HUES48 (cell line): ENCODE data around the gene EP400.

ENCODE experiments used
- H3K27ac ChIP-seq: one replicate; pipeline ENCODE4 v1.7.0; 2013; ENCODE audit warnings: low read depth, low read length, inconsistent platforms
- H3K27me3 ChIP-seq: 2 replicates; pipeline ENCODE4 v1.6.1; 2013; ENCODE audit warnings: mild to moderate bottlenecking, low read length; ENCODE audit not compliant: control insufficient read depth, insufficient read depth
- H3K36me3 ChIP-seq: 2 replicates; pipeline ENCODE4 v1.6.1; 2013; ENCODE audit warnings: low read length; ENCODE audit not compliant: control insufficient read depth, insufficient read depth
- H3K4me1 ChIP-seq: 2 replicates; pipeline ENCODE4 v1.6.1; 2013; ENCODE audit warnings: mild to moderate bottlenecking, low read length; ENCODE audit not compliant: control insufficient read depth, insufficient read depth
- H3K4me3 ChIP-seq: 2 replicates; pipeline ENCODE4 v1.5.1; 2013; ENCODE audit warnings: mild to moderate bottlenecking, low read depth, low read length
- H3K9ac ChIP-seq: 2 replicates; pipeline ENCODE4 v1.6.1; 2013; ENCODE audit warnings: mild to moderate bottlenecking, low read depth, low read length, moderate library complexity
- H3K9me3 ChIP-seq: 2 replicates; pipeline ENCODE4 v1.6.1; 2013; ENCODE audit warnings: low read length; ENCODE audit not compliant: control insufficient read depth, insufficient read depth

EP400 gene

DNA sequence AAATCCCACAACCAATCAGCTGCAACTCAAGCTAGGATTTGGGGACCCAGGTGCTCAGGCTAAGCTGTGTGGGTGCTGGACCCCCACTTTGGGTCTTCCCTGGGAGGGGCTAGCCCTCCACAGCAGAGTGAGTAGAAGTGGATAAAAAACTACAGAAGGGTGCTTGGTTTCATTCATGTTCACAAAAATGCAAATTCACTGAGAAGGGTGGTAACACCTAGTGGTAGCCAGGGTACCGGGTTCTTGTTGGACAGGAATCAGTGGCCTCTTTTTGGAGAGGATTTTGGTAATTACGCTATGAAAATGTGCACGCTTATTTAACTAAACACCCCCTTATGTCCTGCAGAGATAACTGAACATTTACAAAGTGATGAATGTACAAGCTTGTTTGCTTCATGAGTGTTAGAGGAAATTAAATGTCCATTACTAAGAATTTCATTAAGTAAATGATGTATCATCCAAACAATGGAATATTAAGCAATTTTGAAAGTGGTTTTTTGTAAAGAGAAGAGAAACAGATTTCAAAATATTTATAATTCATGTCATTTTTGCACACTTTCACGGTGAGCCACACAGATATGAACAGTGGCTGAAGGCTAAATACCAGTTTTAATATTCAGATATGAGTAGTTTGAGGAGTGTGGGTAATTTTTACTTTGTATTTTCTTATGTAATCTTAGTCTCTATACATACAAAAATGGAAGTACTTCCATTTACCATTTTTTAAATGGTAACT, 116.0 kb downstream of the EP400 start:
- H3K27ac ChIP-seq: no peak overlapping the region
- no peaks in the 10 kb centered on the region for H3K9me3 ChIP-seq
- H3K4me1 ChIP-seq: no peaks in the 10 kb centered on the region
- no peak overlapping the region for H3K4me3 ChIP-seq
- H3K27me3 ChIP-seq: no peaks in the 10 kb centered on the region
- H3K9ac ChIP-seq: no peak overlapping the region
- peaks cover 95% of the 10 kb centered on the region for H3K36me3 ChIP-seq

DNA sequence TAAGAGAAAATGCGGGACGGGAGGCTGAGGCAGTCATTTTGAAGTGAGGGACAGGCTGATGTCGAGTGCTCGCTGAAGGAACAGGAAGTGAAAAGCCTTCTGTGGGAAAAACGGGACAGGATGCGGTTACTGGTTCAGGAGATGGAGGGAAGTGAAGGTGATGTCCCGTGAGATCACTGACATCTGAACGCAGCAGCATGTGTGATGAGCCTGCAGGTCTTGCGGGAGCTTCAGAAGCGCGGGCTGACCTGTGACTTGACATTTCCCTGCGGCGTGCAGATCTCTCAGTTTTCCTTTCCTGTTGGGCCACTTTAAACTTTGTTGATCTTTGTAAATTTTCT, 116.6 kb downstream of the EP400 start:
- no peak overlapping the region for H3K4me3 ChIP-seq

DNA sequence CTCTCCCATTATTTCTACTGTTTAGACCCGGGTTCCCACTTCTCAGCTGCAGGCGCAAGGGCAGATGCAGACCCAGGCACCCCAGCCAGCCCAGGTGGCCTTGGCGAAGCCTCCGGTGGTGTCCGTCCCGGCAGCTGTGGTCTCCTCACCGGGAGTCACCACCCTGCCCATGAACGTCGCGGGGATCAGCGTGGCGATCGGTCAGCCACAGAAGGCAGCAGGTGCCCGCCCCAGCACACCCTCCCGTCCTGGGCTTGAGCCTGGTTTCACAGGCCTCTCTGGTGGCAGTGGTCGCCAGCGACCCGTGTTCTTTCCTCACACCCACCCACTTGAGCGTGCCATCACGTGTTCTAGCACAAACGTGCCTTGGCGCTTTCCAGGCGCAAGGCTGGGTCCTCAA, 117.0 kb downstream of the EP400 start:
- no peak overlapping the region for H3K27ac ChIP-seq
- no peaks in the 10 kb centered on the region for H3K4me1 ChIP-seq
- H3K27me3 ChIP-seq: no peaks in the 10 kb centered on the region
- H3K36me3 ChIP-seq: peaks cover 96% of the 10 kb centered on the region
- H3K9me3 ChIP-seq: no peaks in the 10 kb centered on the region
- H3K9ac ChIP-seq: no peak overlapping the region
- H3K4me3 ChIP-seq: no peak overlapping the region

More for the DNA sequence above, 116.6 kb downstream of the EP400 start:
- peaks cover 96% of the 10 kb centered on the region for H3K36me3 ChIP-seq
- H3K9me3 ChIP-seq: no peaks in the 10 kb centered on the region
- no peaks in the 10 kb centered on the region for H3K4me1 ChIP-seq
- no peak overlapping the region for H3K9ac ChIP-seq
- no peaks in the 10 kb centered on the region for H3K27me3 ChIP-seq
- no peak overlapping the region for H3K27ac ChIP-seq

DNA sequence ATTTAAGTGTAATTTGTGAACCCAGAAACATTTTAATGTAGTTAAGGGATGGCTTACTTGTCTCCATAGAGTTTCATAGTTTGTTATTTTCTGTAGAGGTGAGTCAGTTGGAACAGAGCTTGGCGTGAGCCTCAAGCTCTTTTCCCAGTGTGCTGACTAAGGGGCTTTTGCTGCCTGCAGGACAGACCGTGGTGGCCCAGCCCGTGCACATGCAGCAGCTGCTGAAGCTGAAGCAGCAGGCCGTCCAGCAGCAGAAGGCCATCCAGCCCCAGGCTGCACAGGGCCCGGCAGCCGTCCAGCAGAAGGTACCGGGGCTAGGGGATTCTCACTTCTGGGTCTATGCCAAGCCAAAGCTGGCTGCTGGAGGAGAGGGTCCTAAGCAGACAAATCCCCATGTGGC, 117.4 kb downstream of the EP400 start:
- Histone ChIP-seq H3K9ac (no peak overlapping the region), H3K27me3 (no peaks in the 10 kb centered on the region), H3K4me1 (no peaks in the 10 kb centered on the region), H3K4me3 (no peak overlapping the region), H3K36me3 (peaks cover 95% of the 10 kb centered on the region), H3K27ac (no peak overlapping the region), H3K9me3 (no peaks in the 10 kb centered on the region)

DNA sequence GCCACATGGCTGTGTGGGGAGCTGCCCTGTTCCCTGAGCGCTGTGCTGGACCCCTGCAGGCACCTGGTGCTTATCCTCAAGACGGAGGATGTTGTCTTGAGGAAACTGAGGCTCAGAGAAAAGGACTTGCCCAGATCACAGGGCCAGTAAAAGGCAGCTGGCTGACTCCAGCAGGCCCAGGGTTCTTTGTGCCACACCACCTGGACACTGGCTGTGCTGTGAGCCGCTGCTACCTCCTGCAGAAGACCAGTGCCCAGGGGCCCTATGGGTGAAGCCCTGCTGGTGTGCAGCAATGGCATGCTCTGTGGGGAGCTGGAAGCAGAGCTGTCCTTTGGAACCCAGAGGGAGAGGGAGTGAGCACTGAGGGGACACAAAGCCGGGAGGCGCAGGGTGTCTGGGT, 118.5 kb downstream of the EP400 start:
- H3K4me3 ChIP-seq: no peak overlapping the region
- H3K36me3 ChIP-seq: peaks cover 95% of the 10 kb centered on the region

DNA sequence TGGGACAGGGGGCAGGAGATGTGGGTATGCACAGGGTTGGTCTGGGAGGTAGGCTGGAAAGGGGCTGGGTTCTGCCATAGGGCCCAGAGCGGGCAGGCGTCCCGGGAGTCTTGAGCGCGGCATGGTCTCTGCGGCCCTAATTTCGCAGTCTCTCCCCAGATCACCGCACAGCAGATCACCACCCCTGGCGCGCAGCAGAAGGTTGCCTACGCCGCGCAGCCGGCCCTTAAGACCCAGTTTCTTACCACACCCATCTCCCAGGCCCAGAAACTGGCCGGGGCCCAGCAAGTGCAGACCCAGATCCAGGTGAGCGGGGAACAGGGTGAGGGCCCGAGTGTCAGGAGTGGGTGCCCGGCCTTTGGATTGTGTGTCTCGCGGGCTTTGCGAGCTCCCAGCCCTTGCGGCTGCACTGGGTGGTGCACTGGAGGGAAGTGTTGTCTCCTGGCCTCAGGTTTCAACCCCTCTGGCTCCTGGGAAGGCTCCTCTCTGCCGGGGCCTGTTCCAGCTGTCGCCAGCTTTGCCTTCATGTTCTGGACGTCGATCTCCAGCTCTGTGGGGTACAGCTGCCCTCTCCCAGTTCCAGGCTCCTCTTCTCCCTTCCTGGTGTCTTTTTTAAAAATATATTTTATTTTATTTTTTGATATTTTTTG, 119.7 kb downstream of the EP400 start:
- no peaks in the 10 kb centered on the region for H3K9me3 ChIP-seq
- no peak overlapping the region for H3K27ac ChIP-seq
- H3K9ac ChIP-seq: no peak overlapping the region
- H3K27me3 ChIP-seq: no peaks in the 10 kb centered on the region
- no peaks in the 10 kb centered on the region for H3K4me1 ChIP-seq
- H3K4me3 ChIP-seq: no peak overlapping the region
- H3K36me3 ChIP-seq: peaks cover 85% of the 10 kb centered on the region

More for the DNA sequence above, 118.5 kb downstream of the EP400 start:
- Histone ChIP-seq H3K9me3 (no peaks in the 10 kb centered on the region), H3K4me1 (no peaks in the 10 kb centered on the region), H3K9ac (no peak overlapping the region), H3K27ac (no peak overlapping the region), H3K27me3 (no peaks in the 10 kb centered on the region)

DNA sequence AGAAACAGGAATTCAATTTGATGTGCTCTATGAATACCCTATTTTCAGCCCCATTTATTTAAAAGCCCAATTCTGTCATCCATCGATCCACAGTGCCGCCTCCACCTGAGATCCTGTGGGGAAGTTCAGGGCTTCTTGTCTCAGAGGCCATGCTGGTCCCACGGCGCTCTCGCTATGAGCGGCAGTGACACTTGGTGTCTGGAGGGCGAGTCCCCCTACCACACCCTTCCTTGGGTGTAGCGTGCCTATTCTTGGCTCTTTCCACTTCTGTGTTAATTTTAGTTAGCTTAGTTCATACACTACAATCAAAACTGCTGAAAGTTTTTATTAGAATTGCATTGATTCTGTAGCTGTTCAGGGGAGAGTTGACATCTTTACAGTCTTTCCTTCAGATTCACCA, 120.6 kb downstream of the EP400 start:
- Histone ChIP-seq H3K9me3 (no peaks in the 10 kb centered on the region), H3K36me3 (peaks cover 84% of the 10 kb centered on the region), H3K27ac (no peak overlapping the region), H3K4me3 (no peak overlapping the region), H3K9ac (no peak overlapping the region), H3K27me3 (no peaks in the 10 kb centered on the region), H3K4me1 (no peaks in the 10 kb centered on the region)

DNA sequence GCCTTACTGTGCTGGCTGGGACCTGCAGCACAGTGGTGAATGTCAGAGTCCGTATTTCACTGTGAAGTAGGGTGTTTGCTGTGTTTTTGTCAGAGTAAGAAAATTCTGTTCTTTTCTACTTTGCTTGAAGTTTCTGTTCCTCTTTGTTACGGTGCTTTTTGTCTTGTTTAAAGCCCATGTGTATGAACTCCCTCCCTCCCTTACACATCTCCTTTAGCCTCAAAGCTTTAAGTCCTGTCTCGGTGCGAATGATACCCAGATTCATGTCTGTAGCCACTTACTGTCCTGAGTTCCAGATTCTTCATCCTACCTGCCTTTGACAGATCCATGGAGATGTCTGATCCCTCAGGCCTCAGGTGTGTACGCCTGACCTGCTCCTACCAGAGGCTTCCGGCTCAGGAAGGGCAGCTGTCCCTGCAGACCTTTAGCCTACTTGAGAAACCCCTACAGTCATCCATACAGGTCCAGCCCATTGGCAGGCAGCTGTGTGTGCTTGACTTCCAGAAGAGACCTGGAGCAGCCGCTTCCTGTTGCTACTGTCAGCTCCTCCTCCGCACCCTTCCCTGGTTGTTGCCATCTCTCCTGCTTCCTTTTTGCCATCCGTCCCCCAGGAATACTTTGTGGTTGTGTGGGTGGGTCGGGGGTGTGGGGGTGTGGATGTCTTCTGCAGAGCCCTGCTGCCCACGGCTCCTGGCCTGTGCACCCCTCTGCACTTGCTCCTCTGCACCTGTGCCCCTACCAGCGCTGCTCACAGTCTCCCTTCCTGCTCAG, 121.5 kb downstream of the EP400 start:
- Histone ChIP-seq H3K36me3 (peaks cover 83% of the 10 kb centered on the region), H3K27me3 (no peaks in the 10 kb centered on the region), H3K9me3 (no peaks in the 10 kb centered on the region), H3K4me1 (no peaks in the 10 kb centered on the region), H3K4me3 (no peak overlapping the region), H3K9ac (no peak overlapping the region), H3K27ac (no peak overlapping the region)

DNA sequence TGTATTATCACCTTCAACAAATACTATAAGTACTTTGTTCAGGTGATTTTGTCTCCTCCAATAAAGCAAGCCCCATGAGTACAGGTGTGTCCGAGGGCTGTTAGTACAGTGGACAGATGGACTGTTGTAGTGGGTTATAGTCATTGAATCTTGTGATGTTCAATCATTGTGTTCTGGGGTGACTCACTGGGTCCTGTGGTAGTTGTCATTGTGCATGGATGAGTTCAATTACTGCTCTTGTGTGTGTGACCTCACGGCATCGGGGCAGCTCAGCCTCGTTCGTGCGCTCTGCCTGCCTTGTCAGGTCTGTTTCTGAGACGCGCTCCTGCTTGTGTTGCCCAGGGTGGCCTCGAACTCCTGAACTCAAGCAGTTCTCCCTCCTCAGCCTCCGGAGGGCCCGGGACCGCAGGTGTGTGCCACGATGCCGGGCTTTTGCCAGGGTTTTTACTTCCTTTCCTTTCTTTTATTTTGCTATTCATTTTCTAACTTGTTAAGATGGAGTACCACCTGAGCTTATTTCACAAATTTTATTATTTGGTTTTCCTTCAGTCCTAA, 122.2 kb downstream of the EP400 start:
- Histone ChIP-seq H3K36me3 (peaks cover 83% of the 10 kb centered on the region), H3K27me3 (no peaks in the 10 kb centered on the region), H3K9ac (no peak overlapping the region), H3K27ac (no peak overlapping the region), H3K4me1 (no peaks in the 10 kb centered on the region), H3K9me3 (no peaks in the 10 kb centered on the region), H3K4me3 (no peak overlapping the region)

DNA sequence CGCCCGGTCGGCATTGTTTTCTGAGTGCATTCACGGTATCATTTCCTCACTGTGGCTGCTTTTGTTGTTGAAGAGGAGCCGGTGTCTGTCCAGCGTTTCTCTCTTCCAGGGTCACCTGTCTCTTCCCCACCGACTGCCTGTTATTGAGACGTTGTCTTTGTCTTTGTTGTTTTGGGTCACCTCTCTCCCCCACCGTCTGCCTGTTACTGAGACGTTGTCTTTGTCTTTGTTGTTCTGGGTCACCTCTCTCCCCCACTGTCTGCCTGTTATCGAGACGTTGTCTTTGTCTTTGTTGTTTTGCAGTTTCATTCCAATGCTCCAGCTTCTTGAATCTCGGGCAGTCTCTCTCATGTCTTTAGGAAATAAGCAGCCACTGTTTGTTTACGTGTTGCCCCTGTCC, 124.5 kb downstream of the EP400 start:
- H3K36me3 ChIP-seq: peaks cover 78% of the 10 kb centered on the region

More for the DNA sequence above, 124.5 kb downstream of the EP400 start:
- Histone ChIP-seq H3K9ac (no peak overlapping the region), H3K27me3 (no peaks in the 10 kb centered on the region), H3K9me3 (no peaks in the 10 kb centered on the region), H3K4me3 (no peak overlapping the region), H3K4me1 (no peaks in the 10 kb centered on the region), H3K27ac (no peak overlapping the region)
